GM18511 (cell line): ENCODE results near the gene SLC39A9.

ENCODE experiments used
- ATAC-seq: cut with Tn5 transposase; IDR thresholded peaks from one replicate; pipeline ENCODE4 v1.9.1; 2021; ENCODE audit warnings: mild to moderate bottlenecking, moderate library complexity; ENCODE audit not compliant: unreplicated experiment

The SLC39A9 gene

GRCh38 chr14:69398053-69398817 is at the start of gene SLC39A9, which contains the start of gene ERH:
TSS of gene SLC39A9 (plus strand) at chr14:69398692. CDS start at chr14:69399370, 678 bp downstream.
TSS of gene ERH (minus strand) at chr14:69398299. CDS start at chr14:69398233, 66 bp downstream.
- peak; percentile 89 for ATAC-seq

GRCh38 chr14:69349091-69349777 is 49.3 kb upstream of the SLC39A9 start:
- no peak for ATAC-seq

DNA sequence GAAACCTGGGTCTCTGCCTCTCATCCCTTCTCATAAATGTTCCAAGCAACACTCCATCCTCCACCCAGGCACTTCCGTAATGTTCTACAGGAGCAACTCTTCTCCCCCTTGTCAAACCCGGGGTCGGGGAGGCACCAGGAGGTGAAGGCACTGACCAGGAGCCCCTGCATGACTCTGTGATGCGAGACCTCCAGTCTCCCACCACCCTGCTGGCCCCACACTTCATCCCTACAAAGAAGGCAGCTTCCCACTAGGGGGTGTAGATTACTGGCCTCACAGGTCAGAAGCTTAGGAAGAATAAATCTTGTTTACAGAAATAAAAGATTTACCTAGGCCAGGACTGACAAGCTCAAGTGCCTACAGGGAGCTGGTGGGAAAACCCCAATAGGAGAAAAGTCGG is 47.6 kb upstream of the SLC39A9 start:
- ATAC-seq: no peak

DNA sequence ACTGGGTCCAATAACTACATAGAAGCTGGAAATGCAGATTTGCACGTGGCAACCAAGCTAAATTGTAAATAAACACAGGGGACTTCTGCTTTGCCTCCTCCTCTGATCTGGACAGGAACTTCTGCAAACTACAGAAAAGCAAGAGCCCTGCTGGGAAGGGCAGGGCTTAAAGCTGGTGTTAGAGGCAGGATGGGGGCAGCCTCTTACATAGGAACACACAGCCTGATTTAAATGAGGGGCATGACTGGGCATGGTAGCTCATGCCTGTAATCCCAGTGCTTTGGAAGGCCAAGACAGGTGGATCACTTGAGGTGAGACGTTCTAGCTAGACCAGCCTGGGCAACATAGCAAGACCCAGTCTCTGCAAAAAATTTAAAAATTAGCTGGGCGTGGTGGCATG is 47.1 kb upstream of the SLC39A9 start:
- ATAC-seq: no peak

GRCh38 chr14:69351911-69352310 is 46.6 kb upstream of the SLC39A9 start:
- no peak for ATAC-seq

DNA sequence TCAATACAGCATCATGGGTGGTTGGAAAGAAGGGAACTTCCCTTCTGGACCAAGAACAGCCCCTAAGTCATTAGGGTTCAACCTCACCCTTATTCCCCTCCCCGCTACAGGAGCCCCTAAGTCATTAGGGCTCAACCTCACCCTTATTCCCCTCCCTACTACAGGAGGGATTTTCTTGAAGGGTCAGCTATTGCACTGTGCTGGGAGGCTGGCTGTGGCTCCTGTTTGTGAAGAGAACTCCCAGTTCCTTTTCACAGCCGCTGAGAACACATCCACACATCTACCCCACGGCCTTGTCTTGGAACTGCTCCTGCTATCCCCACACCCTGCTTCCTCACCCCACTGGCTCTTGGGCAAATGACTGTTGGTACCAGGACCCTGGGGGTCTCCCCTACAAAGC is 45.3 kb upstream of the SLC39A9 start:
- ATAC-seq: no peak

DNA sequence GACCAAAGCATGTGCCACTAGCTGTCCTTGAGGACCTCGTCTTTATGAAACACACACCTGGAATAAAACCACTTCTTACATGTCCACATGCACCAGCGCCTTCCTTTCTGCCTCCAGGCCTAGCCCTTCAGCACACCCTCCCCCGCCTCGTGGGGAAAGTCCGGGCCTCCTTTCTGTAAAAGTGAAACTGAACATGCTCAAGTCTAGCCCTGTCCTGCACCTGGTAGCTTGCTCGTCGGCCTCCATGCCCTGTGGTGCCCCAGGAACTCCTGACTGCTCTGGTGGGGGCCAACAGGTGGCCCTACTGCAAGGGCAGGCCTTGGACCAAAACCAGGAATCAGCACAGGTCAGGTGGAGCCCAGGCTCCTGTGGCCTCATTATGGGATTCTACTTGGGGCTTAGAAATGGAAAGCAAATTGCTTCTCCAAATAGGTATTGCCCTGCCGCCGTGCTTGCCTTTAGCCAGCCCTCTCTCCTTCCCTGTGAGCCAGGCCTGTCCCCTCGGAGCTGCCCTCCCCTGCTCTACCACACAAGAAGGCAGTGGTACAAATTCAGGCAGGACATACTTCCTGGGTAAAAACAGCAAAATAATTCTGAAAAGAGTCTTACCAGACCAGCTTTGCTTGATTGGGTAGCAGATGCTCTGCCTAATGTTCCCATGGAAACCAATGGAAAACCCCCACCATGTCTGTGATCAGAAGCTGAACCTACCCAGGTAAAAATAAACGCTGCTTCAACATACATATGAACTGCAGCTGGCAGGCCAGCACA is 43.9 kb upstream of the SLC39A9 start:
- peak; percentile 89 for ATAC-seq

- ATAC-seq: no peak
These were observed 43.3 kb upstream of the SLC39A9 start for GRCh38 chr14:69355154-69355597.

- ATAC-seq: no peak
These were observed 42.7 kb upstream of the SLC39A9 start for GRCh38 chr14:69355607-69356281.

GRCh38 chr14:69356903-69357543 is 41.5 kb upstream of the SLC39A9 start:
- no peak for ATAC-seq

DNA sequence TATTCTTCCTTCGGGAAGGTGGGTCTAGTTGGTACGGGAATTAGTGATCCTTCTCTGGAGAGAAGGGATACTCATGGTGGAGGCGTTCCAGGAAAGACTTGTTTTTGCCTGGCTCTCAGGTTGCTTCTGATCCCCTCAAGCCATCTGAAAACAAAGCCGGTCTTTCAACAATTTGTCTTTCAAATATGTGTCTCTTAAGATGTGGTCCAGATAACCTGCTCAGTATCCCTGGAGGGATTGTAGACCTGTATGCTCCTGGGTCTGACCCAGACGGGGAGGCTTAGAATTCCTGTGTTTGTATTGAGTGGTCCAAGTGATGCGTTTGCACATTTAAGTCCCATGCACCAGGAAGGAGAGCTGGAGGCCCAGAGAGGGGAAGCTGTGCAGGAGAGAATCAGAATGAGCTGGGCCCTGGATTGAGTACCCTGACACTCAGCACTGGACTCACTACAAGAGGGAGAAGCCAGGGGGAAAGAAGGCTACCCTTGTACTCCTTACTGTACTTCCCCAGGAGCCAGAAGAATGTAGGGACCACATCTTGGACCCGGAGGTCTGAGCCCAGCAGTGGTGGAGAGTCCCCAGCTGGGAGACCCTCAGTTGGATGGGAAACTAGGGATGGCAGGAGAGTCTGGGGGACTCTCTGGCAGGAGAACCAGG is 40.8 kb upstream of the SLC39A9 start:
- no peak for ATAC-seq

GRCh38 chr14:69358233-69358963 is 40.1 kb upstream of the SLC39A9 start:
- ATAC-seq: peak; percentile 33

GRCh38 chr14:69358966-69359365 is 39.5 kb upstream of the SLC39A9 start:
- no peak for ATAC-seq

GRCh38 chr14:69360438-69361108 is 37.9 kb upstream of the SLC39A9 start:
- peak; percentile 54 for ATAC-seq

GRCh38 chr14:69363055-69363454 is 35.4 kb upstream of the SLC39A9 start:
- no peak for ATAC-seq

GRCh38 chr14:69363964-69364363 is 34.5 kb upstream of the SLC39A9 start:
- ATAC-seq: no peak

- ATAC-seq: no peak
These were observed 34.1 kb upstream of the SLC39A9 start for GRCh38 chr14:69364378-69364777.

DNA sequence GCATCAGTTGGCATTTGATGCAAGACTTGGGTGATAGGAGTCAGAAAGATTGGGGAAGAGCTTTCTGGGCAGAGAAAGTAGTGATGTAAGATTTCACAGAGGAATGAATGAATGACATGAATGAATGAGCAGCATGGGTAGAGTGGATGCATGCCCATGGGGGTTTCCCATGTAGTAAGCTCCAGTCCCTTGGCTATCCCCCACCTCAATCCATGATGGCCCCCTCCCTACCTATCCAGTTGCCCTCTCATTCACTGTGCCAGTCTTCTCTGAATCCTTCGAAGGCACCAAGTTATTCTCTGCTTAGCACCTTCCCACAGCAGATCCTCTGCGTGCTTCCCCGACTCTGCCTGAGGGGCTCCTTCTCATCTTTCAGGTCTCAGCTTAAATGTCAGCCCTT is 32.4 kb upstream of the SLC39A9 start:
- no peak for ATAC-seq

DNA sequence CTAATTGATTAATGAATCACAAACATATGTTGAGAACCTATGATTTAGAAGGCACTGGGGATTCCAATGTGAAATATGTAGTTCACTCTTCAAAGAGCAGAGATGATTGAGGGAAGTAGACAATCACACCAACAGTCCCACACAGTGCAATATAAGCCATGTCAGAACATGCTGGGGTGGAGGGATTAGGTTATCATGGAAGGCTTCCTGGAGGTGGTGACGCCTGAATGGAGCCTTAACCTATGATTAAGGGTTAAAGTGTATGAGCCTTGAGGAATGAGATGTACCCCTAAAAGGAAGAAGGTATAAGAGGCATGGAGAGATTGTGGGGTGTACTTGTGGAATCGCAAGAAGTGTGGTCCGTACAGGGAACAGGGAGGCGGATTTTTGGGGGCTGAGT is 31.7 kb upstream of the SLC39A9 start:
- no peak for ATAC-seq
